GM18909 (cell line): Measurements from ENCODE around the gene RPRD2.
"Not testable (repeated sequence)": the region's sequence is repeated elsewhere in the genome, so short reads cannot be mapped to it uniquely, and the experiment has no call there.

Source experiments
- ATAC-seq: cut with Tn5 transposase; IDR thresholded peaks from one replicate; pipeline ENCODE4 v1.9.1; 2021; ENCODE audit warnings: mild to moderate bottlenecking; ENCODE audit not compliant: unreplicated experiment, poor library complexity

RPRD2 gene

DNA sequence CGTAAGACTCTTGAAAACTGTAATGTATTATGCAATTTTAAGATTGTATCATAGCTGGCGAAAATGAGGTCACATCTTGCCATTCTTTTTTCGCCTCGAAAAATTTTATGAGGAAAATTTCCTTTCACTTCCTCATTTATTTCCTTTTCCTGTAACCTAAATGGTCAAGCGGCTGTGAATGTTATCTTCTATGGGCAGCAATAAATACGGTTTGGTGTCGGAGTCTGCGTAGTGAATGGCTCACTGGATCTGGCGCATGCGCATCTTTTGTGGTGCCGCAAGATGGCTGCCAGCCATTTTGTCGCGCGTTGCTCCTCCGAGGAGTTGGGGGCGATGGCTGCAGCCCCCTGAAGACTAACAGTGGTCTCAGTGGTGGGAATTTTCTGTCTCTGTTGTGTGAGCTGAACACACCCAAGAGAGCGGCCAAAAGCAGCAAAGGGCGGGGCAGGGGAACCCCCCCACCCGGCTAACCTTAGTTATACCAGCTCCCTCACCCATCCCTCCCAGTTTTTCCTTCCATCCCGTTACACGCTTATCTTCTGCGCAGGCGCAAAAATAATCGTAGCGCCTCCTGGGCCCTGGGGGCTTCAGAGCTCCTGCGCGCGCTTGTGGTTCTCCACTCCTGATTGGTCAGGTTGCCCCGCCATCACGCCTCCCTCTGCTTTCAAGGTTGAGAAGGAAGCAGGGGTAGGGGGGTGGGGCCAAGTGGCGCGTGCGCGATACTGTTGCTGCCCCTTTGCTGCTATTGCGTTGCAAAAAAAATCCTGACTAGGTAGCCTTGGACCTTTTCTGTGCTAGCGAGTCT is at the start of gene RPRD2:
TSS of gene RPRD2 (plus strand) at position 722 of the 805 bp plus-strand sequence. CDS start 568 bp downstream, outside the sequence.
- peak; percentile 85 for ATAC-seq

- ATAC-seq: not testable (repeated sequence)
Measured at GRCh38 chr1:150314691-150315090, 49.3 kb upstream of the RPRD2 start.

- no peak for ATAC-seq
Measured at GRCh38 chr1:150320667-150320978, 43.3 kb upstream of the RPRD2 start.

DNA sequence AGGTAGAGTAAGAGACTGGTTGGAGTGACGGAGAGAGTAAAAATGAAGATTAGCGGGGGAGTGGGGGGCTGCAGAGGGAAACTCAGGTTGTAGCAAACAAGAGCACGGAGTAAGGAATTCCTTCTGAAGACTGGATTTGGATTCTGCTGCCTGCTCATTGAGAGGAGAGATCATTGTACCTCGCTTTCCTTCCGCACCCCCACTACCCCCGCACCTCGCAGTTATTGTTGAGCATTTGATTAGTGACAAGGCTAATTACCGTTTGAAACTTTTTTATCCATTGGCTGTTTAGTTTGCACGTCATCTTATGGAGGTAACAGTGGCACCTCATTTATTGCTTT is 42.2 kb upstream of the RPRD2 start:
- no peak for ATAC-seq

DNA sequence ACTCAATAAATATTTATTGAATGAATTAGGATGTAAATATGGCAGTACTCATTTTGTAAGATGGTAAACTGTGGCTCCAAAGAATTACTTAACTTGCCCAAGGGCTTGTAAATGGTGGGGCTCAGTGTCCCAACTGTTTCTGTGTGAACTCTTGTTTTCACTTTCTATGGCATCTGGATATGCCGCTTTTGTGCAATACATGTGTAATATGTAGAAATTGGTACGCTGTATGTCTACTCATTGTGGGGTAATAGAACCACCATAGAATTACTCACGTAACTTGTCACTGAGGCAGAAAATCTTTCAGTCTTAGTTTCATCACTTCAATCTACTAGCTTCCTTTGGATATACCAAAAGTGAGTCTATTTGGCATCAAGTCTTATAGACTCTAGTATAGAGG is 41.6 kb upstream of the RPRD2 start:
- no peak for ATAC-seq

DNA sequence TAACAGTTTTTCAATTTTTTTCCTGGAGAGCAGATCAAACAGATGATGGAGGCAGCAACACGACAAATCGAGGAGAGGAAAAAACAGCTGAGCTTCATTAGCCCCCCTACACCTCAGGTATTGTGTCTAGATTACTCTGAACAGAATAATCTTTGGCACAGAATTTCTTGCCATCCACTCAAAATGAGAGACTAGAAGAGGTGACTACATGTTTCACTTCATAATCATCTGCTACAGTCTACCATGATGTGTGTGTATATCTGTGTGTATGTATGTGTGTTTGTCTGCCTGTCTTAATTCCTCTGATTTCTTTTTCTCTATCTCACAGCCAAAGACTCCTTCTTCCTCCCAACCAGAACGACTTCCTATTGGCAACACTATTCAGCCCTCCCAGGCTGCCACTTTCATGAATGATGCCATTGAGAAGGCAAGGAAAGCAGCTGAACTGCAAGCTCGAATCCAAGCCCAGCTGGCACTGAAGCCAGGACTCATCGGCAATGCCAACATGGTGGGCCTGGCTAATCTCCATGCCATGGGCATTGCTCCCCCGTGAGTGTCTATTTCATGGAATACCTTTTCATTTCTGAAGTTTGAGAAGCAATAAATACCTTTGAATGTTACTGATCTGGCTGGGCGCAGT is 31.2 kb upstream of the RPRD2 start:
- ATAC-seq: no peak

DNA sequence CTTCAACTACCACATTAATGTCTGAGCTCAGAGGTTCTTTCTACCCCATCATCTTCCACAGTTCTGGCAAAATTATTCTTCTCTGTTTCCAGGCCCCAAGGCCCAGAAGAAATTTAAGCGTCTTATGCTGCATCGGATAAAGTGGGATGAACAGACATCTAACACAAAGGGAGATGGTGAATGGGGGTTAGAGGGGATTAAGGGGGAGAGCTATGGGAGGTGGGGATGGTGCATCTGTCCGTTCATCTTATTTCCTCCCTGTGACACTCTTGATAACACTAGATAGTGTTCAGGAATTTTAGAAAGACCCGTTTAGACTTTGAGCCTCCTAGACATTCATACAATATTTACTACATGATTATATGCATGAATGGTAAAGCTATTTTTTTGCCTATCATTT is 17.6 kb upstream of the RPRD2 start:
- no peak for ATAC-seq

DNA sequence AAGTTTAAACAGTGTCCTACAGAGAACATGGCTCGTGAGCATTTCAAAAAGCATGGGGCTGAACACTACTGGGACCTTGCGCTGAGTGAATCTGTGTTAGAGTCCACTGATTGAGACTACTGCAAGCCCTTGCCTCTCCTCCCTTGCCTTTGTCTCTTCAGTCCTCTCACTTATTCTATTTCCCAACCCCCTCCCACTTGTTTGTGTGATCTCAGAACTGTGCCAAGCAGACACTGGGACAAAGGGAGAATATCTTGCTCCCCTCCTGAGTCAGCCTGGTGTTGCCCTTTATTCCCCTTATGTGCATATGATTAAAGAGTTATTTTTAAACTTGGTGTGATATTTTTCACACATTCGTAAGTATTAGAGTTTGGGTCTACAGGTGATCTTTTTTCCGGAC is 11.1 kb upstream of the RPRD2 start:
- no peak for ATAC-seq

- no peak for ATAC-seq
Measured at GRCh38 chr1:150362721-150363425, 1.1 kb upstream of the RPRD2 start.

DNA sequence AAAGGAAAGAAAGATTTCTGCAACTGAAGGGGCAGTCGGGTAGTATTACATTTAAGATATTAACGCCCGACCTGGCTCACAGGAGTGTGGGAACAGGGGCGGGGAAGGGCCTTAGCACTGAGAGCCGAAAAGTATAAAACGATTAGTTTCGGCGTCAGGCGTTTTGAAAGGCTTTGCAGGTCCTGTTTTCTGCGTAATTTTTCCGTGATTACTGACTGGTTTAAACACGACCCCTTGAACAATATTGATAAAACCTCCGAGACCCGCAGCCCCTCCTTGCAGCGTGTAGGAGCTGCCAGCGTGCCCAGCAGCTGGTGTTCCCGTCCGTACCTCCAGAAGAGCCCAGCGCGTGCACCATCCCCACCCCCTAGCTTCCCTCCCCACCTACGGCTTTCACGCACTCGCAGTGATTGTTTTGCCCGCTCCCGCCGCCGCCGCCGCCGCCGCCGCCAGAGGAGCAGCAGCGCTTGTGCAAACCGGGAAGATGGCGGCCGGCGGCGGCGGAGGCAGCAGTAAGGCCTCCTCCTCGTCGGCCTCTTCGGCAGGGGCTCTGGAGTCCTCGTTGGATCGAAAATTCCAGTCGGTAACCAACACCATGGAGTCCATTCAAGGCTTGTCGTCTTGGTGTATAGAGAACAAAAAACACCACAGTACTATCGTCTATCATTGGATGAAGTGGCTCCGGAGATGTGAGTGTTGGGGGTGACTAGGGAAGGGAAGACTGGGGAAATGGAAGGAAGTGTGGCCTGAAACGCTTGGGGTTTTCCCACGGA is 470 bp downstream of the RPRD2 start:
- ATAC-seq: peak; percentile 28

- no peak for ATAC-seq
Measured at GRCh38 chr1:150365941-150366340, 2.0 kb downstream of the RPRD2 start.

- ATAC-seq: no peak
Measured at GRCh38 chr1:150366416-150367296, 2.7 kb downstream of the RPRD2 start.

GRCh38 chr1:150371110-150371509 is 7.2 kb downstream of the RPRD2 start:
- no peak for ATAC-seq

GRCh38 chr1:150372580-150372979 is 8.6 kb downstream of the RPRD2 start:
- no peak for ATAC-seq

GRCh38 chr1:150376110-150376509 is 12.2 kb downstream of the RPRD2 start:
- no peak for ATAC-seq

GRCh38 chr1:150383631-150384324 is 19.8 kb downstream of the RPRD2 start:
- no peak for ATAC-seq

GRCh38 chr1:150385537-150386445 is 21.8 kb downstream of the RPRD2 start:
- no peak for ATAC-seq

GRCh38 chr1:150386592-150386991 is 22.6 kb downstream of the RPRD2 start:
- ATAC-seq: no peak
